Measurements from ENCODE around the gene BCCIP. TPM values are rescaled to one million over a fixed set of nuclear protein-coding genes. Genes with fewer than 3 reads are reported as not detected.

The BCCIP gene
- total and polyA plus RNA-seq, 10 donors, result 30.2 to 61.3 (median 35.4) TPM

DNA sequence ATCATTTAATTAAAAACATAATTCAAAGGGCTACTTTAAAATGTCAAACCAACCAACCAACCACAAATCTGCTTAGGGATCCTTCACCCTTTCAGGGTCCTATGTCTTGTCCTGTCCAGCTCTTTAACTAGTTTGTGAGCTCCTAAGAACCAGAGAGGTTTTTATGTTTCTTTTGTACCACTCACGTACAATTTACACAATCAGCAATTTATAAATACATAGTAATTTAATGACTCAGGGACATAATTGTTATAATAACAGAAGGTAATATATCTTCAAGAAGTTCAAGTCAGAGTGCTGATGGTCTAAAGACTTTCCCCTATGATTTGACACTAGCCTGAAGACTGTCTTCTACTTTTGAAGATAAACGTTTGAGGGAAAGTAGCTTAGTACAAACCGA is 41.8 kb downstream of the BCCIP start:
- TF ChIP-seq POLR2AphosphoS5 (IDR thresholded peaks at IDR 0.05), result no peak
- no peak for TF ChIP-seq POLR2A (IDR thresholded peaks at IDR 0.05)
- TF ChIP-seq, protein P1, sequence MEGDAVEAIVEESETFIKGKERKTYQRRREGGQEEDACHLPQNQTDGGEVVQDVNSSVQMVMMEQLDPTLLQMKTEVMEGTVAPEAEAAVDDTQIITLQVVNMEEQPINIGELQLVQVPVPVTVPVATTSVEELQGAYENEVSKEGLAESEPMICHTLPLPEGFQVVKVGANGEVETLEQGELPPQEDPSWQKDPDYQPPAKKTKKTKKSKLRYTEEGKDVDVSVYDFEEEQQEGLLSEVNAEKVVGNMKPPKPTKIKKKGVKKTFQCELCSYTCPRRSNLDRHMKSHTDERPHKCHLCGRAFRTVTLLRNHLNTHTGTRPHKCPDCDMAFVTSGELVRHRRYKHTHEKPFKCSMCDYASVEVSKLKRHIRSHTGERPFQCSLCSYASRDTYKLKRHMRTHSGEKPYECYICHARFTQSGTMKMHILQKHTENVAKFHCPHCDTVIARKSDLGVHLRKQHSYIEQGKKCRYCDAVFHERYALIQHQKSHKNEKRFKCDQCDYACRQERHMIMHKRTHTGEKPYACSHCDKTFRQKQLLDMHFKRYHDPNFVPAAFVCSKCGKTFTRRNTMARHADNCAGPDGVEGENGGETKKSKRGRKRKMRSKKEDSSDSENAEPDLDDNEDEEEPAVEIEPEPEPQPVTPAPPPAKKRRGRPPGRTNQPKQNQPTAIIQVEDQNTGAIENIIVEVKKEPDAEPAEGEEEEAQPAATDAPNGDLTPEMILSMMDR (IDR thresholded peaks at IDR 0.05 in 8 of 11, conservative IDR thresholded peaks at IDR 0.05 in 3 of 11), result no peak
- intact Hi-C loops (cut with DNase I; ENCODE audit: low total_unique reads), result no loop called here
- Histone ChIP-seq H3K36me3 (peaks cover 0 to 46% (median 18%) of the 10 kb centered on the region in 6 donors), H3K4me1 (no peaks in the 10 kb centered on the region), H3K9me3 (no peaks in the 10 kb centered on the region), H3K27me3 (replicated peaks in 1 of 7) (no peaks in the 10 kb centered on the region), H3K4me3 (no peak overlapping the region), H3K27ac (no peak overlapping the region)
- DNase-seq, result no peak
- WGBS, 5 donors, result 85 to 92% (median 89%) methylated on average over 3 of the region's 3 CpGs

DNA sequence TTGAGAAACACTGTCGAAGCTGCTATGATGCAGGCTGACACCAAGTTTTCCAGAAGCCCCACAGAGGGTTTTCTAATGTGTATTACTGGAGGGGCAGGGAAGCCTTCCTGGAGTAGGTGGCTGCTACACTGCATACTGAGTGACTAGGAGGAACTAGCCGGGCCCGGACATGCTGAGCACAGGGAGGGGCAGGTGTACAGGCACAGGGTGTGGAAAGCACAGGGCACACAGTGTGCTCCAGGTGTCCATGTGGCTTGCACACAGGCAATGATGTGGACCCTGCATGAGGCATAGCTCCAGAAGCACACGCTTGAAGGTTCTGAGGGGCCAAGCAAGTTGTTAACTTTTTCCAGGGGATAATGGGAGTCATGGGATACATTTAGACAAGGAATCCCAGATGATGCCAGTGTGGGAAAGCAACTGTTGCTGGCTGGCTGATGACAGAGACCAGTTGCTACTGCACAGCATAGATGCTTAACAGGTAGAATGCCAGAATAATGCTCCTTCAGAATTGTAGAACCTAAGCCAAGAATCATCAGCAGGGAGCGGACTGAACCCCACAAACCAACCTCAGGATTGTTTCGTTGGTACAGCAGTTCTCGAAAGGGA is 43.2 kb downstream of the BCCIP start:
- no peaks in the 10 kb centered on the region for H3K9me3 ChIP-seq

DNA sequence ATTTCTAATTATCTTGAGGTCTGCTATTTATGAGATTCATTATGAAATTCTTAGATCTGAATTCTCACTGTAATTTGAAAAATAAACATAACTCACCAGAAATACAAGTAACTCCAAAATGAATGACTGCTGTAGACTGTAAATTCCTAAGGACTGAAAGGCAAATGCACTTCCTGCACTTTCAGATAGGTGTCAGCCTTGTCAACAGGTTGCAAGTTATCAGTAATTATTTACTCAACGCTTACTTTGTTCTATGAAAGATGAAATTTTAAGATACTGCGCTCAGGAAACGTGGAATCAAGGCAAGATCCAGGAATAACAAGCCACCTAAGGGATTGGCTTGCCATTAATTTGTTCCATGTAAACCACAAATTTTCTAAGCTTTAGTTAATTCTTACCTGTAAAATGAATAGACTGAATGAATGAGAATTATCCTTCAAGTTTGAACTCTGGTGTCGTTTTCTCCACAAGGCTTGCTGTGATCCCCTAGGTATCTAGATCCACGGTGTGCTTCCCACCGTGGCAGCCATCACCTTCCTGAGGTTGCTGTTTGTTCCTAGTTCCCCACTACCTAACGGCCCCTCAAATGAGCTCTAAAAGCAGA is 45.1 kb downstream of the BCCIP start:
- Histone ChIP-seq H3K9me3 (no peaks in the 10 kb centered on the region), H3K27me3 (replicated peaks in 1 of 7) (no peaks in the 10 kb centered on the region), H3K36me3 (peaks cover 0 to 32% (median 16%) of the 10 kb centered on the region in 6 donors), H3K27ac (no peak overlapping the region), H3K4me3 (no peak overlapping the region), H3K4me1 (no peaks in the 10 kb centered on the region)
- TF ChIP-seq POLR2A (IDR thresholded peaks at IDR 0.05), result no peak
- TF ChIP-seq, protein P1 (IDR thresholded peaks at IDR 0.05 in 8 of 11, conservative IDR thresholded peaks at IDR 0.05 in 3 of 11), result peak; percentile 51 to 80 (median 68)
- TF ChIP-seq POLR2AphosphoS5 (IDR thresholded peaks at IDR 0.05), result no peak
- intact Hi-C loops (cut with DNase I; ENCODE audit: low total_unique reads), result no loop called here
- no peak for DNase-seq
- 63 to 68% (median 65%) methylated on average over 7 of the region's 7 CpGs for WGBS, 5 donors

More for the DNA sequence above, 43.2 kb downstream of the BCCIP start:
- no peaks in the 10 kb centered on the region for H3K27me3 ChIP-seq (replicated peaks in 1 of 7)
- H3K36me3 ChIP-seq, result peaks cover 0 to 40% (median 16%) of the 10 kb centered on the region in 6 donors
- TF ChIP-seq, protein P1 (IDR thresholded peaks at IDR 0.05 in 8 of 11, conservative IDR thresholded peaks at IDR 0.05 in 3 of 11), result no peak
- TF ChIP-seq POLR2A (IDR thresholded peaks at IDR 0.05), result no peak
- TF ChIP-seq POLR2AphosphoS5 (IDR thresholded peaks at IDR 0.05), result no peak
- no peak overlapping the region for H3K27ac ChIP-seq
- intact Hi-C loops (cut with DNase I; ENCODE audit: low total_unique reads), result no loop called here
- DNase-seq, result no peak
- 93 to 98% (median 94%) methylated on average over 7 of the region's 7 CpGs for WGBS, 5 donors
- no peak overlapping the region for H3K4me3 ChIP-seq
- H3K4me1 ChIP-seq, result no peaks in the 10 kb centered on the region

DNA sequence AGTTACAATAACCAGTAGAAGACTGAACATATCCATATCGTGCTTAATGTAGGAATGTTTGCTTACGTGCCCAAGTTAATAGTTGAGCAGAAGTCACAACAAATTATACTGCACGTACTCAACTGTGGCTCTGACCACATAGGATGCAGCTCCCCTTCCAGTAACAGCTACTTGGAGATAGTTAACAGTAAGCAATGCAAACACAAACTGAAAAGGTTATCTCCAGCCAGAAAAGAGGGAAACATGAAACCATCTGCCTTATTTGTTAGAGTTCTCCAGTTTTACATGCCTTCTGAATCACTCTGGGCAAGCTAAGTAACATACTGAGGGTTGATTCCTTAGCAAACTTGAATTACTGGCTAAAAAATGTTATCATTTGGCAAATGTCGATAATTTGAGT is 48.0 kb downstream of the BCCIP start:
- intact Hi-C loops (cut with DNase I; ENCODE audit: low total_unique reads), result no loop called here
- Histone ChIP-seq H3K9me3 (peaks cover 2 to 9% (median 6%) of the 10 kb centered on the region in 8 donors), H3K27ac (no peak overlapping the region), H3K4me3 (no peak overlapping the region), H3K36me3 (peaks cover 0 to 26% (median 12%) of the 10 kb centered on the region in 6 donors), H3K27me3 (replicated peaks in 1 of 7) (no peaks in the 10 kb centered on the region), H3K4me1 (no peaks in the 10 kb centered on the region)
- WGBS, 5 donors, result 87 to 94% (median 93%) methylated on average over 4 of the region's 4 CpGs
- DNase-seq, result no peak
- TF ChIP-seq, protein P1 (IDR thresholded peaks at IDR 0.05 in 8 of 11, conservative IDR thresholded peaks at IDR 0.05 in 3 of 11), result no peak
- TF ChIP-seq POLR2AphosphoS5 (IDR thresholded peaks at IDR 0.05) (no peak), POLR2A (IDR thresholded peaks at IDR 0.05) (no peak)
